GM12878 (cell line): ENCODE measurements around the gene C22orf15. TPM values are rescaled to one million over a fixed set of nuclear protein-coding genes. Genes with fewer than 3 reads are reported as not detected.
A peak's percentile ranks its signal among the peaks of the same experiment; 100 is the strongest.

Experiments
- ATAC-seq: fragments of 200-7000 bp; cut with Tn5 transposase; 3 replicates; pipeline ENCODE4 v1.9.1; 2020; ENCODE audit warnings: mild to moderate bottlenecking, moderate library complexity
- BruUV-seq: library from RNA; stranded (reverse); fragments of 400-500 nt; replicated peaks from 2 replicates; lab custom pipeline; 2021; lab: Mats Ljungman, UMichigan
- CTCF ChIA-PET: fragments of 300-600 bp; sonication (Branson Sonifier 250); formaldehyde crosslinking; extraction: SDS; loops from one replicate; lab custom pipeline; 2021; ENCODE audit warnings: inconsistent platforms; lab: Yijun Ruan, JAX
- POLR2A ChIA-PET: fragments of 350-600 bp; formaldehyde crosslinking; extraction: SDS; loops from one replicate; lab custom pipeline; 2021; ENCODE audit warnings: inconsistent platforms; lab: Charles Lee
- RAD21 ChIA-PET: fragments of 300-600 bp; sonication (Branson Sonifier 250); formaldehyde crosslinking; loops from one replicate; lab custom pipeline; 2023; ENCODE audit warnings: antibody characterized with exemption; ENCODE audit not compliant: unreplicated experiment; lab: Charles Lee
- SMC1A ChIA-PET: fragments of 300-600 bp; sonication (Branson Sonifier 250); formaldehyde crosslinking; loops from one replicate; lab custom pipeline; 2023; ENCODE audit not compliant: unreplicated experiment, uncharacterized antibody; lab: Charles Lee
- DNase-seq: peaks from one replicate; pipeline ENCODE4 v3.0.0-alpha.2; 2011; ENCODE audit warnings: low read depth, low spot score
- FAIRE-seq: peaks from 3 replicates; lab custom pipeline; 2011; peaks lifted over from hg19 to GRCh38; lab: Jason Lieb, UNC
- H2AFZ ChIP-seq: 2 replicates; pipeline ENCODE4 v1.6.0; 2011; ENCODE audit warnings: low read depth, low read length, control low read depth; ENCODE audit not compliant: control insufficient read depth
- H3K27ac ChIP-seq: 2 replicates; pipeline ENCODE4 v1.5.1; 2011; ENCODE audit warnings: control low read depth; ENCODE audit not compliant: control insufficient read depth, insufficient read depth
- H3K27me3 ChIP-seq, 2 experiments: replicated peaks in 1 of 2; 2 replicates each; pipeline versions ENCODE4 v1.6.0 to v1.6.1; 2011; ENCODE audit warnings: low read length in 1 of 2; ENCODE audit not compliant: control insufficient read depth in 2 of 2, insufficient read depth in 2 of 2
- H3K36me3 ChIP-seq, 2 experiments: 2 replicates each; pipeline ENCODE4 v1.5.1; 2011; ENCODE audit warnings: low read length in 1 of 2; ENCODE audit not compliant: control insufficient read depth in 2 of 2, insufficient read depth in 2 of 2
- H3K4me1 ChIP-seq: 2 replicates; pipeline ENCODE4 v1.6.1; 2011; ENCODE audit warnings: mild to moderate bottlenecking, low read length, moderate library complexity, mixed read lengths; ENCODE audit not compliant: control insufficient read depth, insufficient read depth
- H3K4me2 ChIP-seq: 2 replicates; pipeline ENCODE4 v1.6.0; 2011; ENCODE audit warnings: control low read depth; ENCODE audit not compliant: control insufficient read depth, insufficient read depth
- H3K4me3 ChIP-seq: fragments of 200-600 bp; sonication (generic); 2 replicates; pipeline ENCODE4 v1.5.1; 2016
- H3K79me2 ChIP-seq: 2 replicates; pipeline ENCODE4 v1.6.0; 2011; ENCODE audit warnings: low read length; ENCODE audit not compliant: control insufficient read depth, insufficient read depth
- H3K9ac ChIP-seq: 2 replicates; pipeline ENCODE4 v1.8.0; 2011; ENCODE audit warnings: low read length, control low read depth, mixed read lengths; ENCODE audit not compliant: control insufficient read depth, insufficient read depth
- H3K9me3 ChIP-seq: replicated peaks from 3 replicates; pipeline ENCODE4 v1.5.1; 2011; ENCODE audit warnings: mild to moderate bottlenecking, low read length; ENCODE audit not compliant: control insufficient read depth, insufficient read depth
- H4K20me1 ChIP-seq: 2 replicates; pipeline ENCODE4 v1.6.0; 2011; ENCODE audit not compliant: control insufficient read depth, insufficient read depth
- BRCA1 ChIP-seq: IDR thresholded peaks from 2 replicates; pipeline ENCODE4 v1.6.1; 2011; ENCODE audit warnings: low read depth, low read length, improper control_type of control experiment
- CHD2 ChIP-seq: IDR thresholded peaks from 2 replicates; pipeline ENCODE4 v1.6.1; 2011; ENCODE audit warnings: low read depth, low read length, improper control_type of control experiment, borderline replicate concordance
- CTCF ChIP-seq, 3 experiments: IDR thresholded peaks in 2 of 3; conservative IDR thresholded peaks in 1 of 3; 2 replicates each; pipeline ENCODE4 v1.5.1; 2011; ENCODE audit warnings: low read depth in 3 of 3, low read length in 3 of 3, mild to moderate bottlenecking in 3 of 3, control low read depth in 2 of 3, moderate library complexity in 2 of 3, inconsistent platforms in 1 of 3, mixed read lengths in 1 of 3; ENCODE audit not compliant: control insufficient read depth in 2 of 3, insufficient read depth in 1 of 3; ENCODE audit errors: extremely low read depth in 1 of 3
- ESRRA ChIP-seq: IDR thresholded peaks from 2 replicates; pipeline ENCODE4 v1.6.1; 2012; ENCODE audit warnings: mild to moderate bottlenecking, low read length, improper control_type of control experiment
- FOXM1 ChIP-seq: IDR thresholded peaks from 2 replicates; pipeline ENCODE4 v1.6.1; 2012; ENCODE audit warnings: low read depth, mild to moderate bottlenecking, inconsistent platforms, low read length, moderate library complexity
- IKZF2 ChIP-seq, 2 experiments: fragments of 450-650 bp; IDR thresholded peaks; 2 replicates each; pipeline ENCODE4 v1.6.1; 2017; ENCODE audit warnings: mild to moderate bottlenecking in 2 of 2, moderate library complexity in 2 of 2
- IRF5 ChIP-seq: fragments of 450-650 bp; IDR thresholded peaks from 2 replicates; pipeline ENCODE4 v1.6.1; 2017; ENCODE audit warnings: borderline replicate concordance
- MEF2A ChIP-seq: IDR thresholded peaks from 2 replicates; pipeline ENCODE4 v1.6.1; 2011; ENCODE audit warnings: low read depth, mild to moderate bottlenecking, low read length, moderate library complexity; ENCODE audit not compliant: insufficient read depth
- NR2C1 ChIP-seq: fragments of 450-650 bp; IDR thresholded peaks from 2 replicates; pipeline ENCODE4 v1.6.1; 2017; ENCODE audit warnings: antibody characterized with exemption, mild to moderate bottlenecking, moderate library complexity
- RELA ChIP-seq: fragments of 450-650 bp; IDR thresholded peaks from 2 replicates; pipeline ENCODE4 v1.8.0; 2014; ENCODE audit warnings: borderline replicate concordance; ENCODE audit not compliant: partially characterized antibody
- USF2 ChIP-seq: IDR thresholded peaks from 2 replicates; pipeline ENCODE4 v1.6.1; 2011; ENCODE audit warnings: low read depth, low read length, improper control_type of control experiment, borderline replicate concordance
- YY1 ChIP-seq: IDR thresholded peaks from 2 replicates; pipeline ENCODE4 v1.6.1; 2011; ENCODE audit warnings: low read depth, mild to moderate bottlenecking, low read length
- WGBS: methylation state at CpG from one replicate; pipeline ENCODE4 v1.1.6; 2016; ENCODE audit warnings: low lambda C conversion rate; ENCODE audit not compliant: insufficient replicate concordance, insufficient coverage; ENCODE audit errors: missing lambda C conversion rate; 5-methylcytosine and 5-hydroxymethylcytosine counted together
- in situ Hi-C: fragments of 300-500 bp; cut with MboI; formaldehyde crosslinking; loops from 9 replicates; pipeline ENCODE4 v1.14.3; 2018; ENCODE audit warnings: mixed read lengths
- intact Hi-C: fragments of 100-400 bp; cut with micrococcal nuclease; formaldehyde crosslinking; loops from one replicate; pipeline ENCODE4 v1.14.2; 2022; ENCODE audit not compliant: unreplicated experiment
- polyA plus RNA-seq, 11 experiments: library from polyadenylated mRNA; depleted of rRNA in 4 of 11; unstranded in 6 of 11; stranded (reverse) in 5 of 11; fragments of >200 nt; fragmentation: Nextera tagmentation in 4 of 11; fragmentation: Illumina TruSeq in 1 of 11; extraction: Ambion mirVana in 4 of 11; extraction: Trizol in 1 of 11; gene quantifications; 1 replicate in 1 of 11; 2 replicates in 10 of 11; pipeline versions ENCODE4 v1.2.1 to v1.2.3, GENCODE V29; 2011 to 2016; ENCODE audit warnings: inconsistent platforms in 2 of 11, missing spikeins in 2 of 11, low read depth in 1 of 11
- total RNA-seq, 4 experiments: library from RNA; depleted of rRNA in 3 of 4; stranded (reverse); fragments of >200 nt in 3 of 4; fragmentation: Illumina TruSeq in 1 of 4; extraction: Trizol in 1 of 4; gene quantifications; 2 replicates each; pipeline versions ENCODE4 v1.2.1 to v1.2.3, GENCODE V29; 2013 to 2021

Gene C22orf15
- total and polyA plus RNA-seq, 10 of the 15 experiments (the other 5 are each of a cell fraction or from before 2014, with no cell fraction given), result 0.05 to 0.47 (median 0.13) TPM; not detected in 3

GRCh38 chr22:23767303-23767672 lies 4.5 kb downstream of the C22orf15 start:
- FAIRE-seq (no peak), DNase-seq (no peak), ATAC-seq (peak; percentile 13)
- Histone ChIP-seq H3K27ac (peak overlapping the region; percentile 83), H3K36me3 (no peaks in the 10 kb centered on the region; a peak in 1 of 4 replicates), H3K79me2 (peaks cover 24% of the 10 kb centered on the region), H3K9me3 (no peaks in the 10 kb centered on the region), H2AFZ (no peak overlapping the region), H4K20me1 (no peaks in the 10 kb centered on the region; the same call in 1 of the 2 replicates), H3K4me1 (peaks cover 35% of the 10 kb centered on the region), H3K4me2 (peak overlapping the region; percentile 95), H3K27me3 (no peaks in the 10 kb centered on the region), H3K9ac (peak overlapping the region; percentile 87), H3K4me3 (peak overlapping the region; percentile 74)
- RAD21 ChIA-PET, result interaction anchor here (0.6 to 3.6 kb wide), 10 partner anchors 19 to 1827 kb away, joined by 3 to 34 read pairs (median 3); partner anchors contain the start of genes MIF and SLC2A11
- in situ Hi-C loops (no loop called here), intact Hi-C loops (loop anchor here (2.0 to 5.0 kb wide), 2 partner anchors 16 to 225 kb away; partner anchors contain the start of gene ZNF70)
- TF ChIP-seq ESRRA, result no peak
- no peak for TF ChIP-seq BRCA1
- no peak for TF ChIP-seq NR2C1
- TF ChIP-seq YY1, result no peak
- no peak for TF ChIP-seq RELA
- no peak for TF ChIP-seq USF2
- no peak for TF ChIP-seq CHD2
- TF ChIP-seq IRF5, result no peak
- TF ChIP-seq IKZF2 (IDR thresholded peaks at IDR 0.05), result no peak
- no peak for TF ChIP-seq MEF2A
- TF ChIP-seq CTCF (IDR thresholded peaks at IDR 0.05 in 2 of 3, conservative IDR thresholded peaks at IDR 0.05 in 1 of 3; ENCODE audit: control insufficient read depth in 2 of 3, extremely low read depth in 1 of 3, insufficient read depth in 1 of 3, low read depth in 3 of 3, low read length in 3 of 3), result no peak
- TF ChIP-seq FOXM1, result no peak
- CTCF ChIA-PET, result interaction anchor here (1.0 to 7.5 kb wide), 10 partner anchors 12 to 91 kb away, joined by 3 to 197 read pairs (median 7); partner anchors contain the start of genes SLC2A11 and VPREB3
- SMC1A ChIA-PET, result interaction anchor here (1.3 to 6.3 kb wide), 5 partner anchors 12 to 90 kb away, joined by 4 to 40 read pairs (median 10); partner anchors contain the start of genes SLC2A11 and VPREB3
- no TSS peak for BruUV-seq
- POLR2A ChIA-PET, result interaction anchor here (0.6 to 3.2 kb wide), 6 partner anchors 12 to 245 kb away, joined by 3 to 9 read pairs (median 5); partner anchors contain the start of genes SLC2A11 and SMARCB1
- 4% methylated on average over 13 of the region's 27 CpGs for WGBS
